GM18951 (cell line): ENCODE results near the gene HHAT.

ENCODE experiments used
- POLR2A ChIP-seq: IDR thresholded peaks from 4 replicates; pipeline ENCODE4 v1.6.1; 2011; ENCODE audit warnings: mild to moderate bottlenecking; ENCODE audit not compliant: insufficient read length, insufficient read depth; ENCODE audit errors: extremely low read depth
- in situ Hi-C: fragments of 300-500 bp; cut with MboI; formaldehyde crosslinking; loops from one replicate; pipeline ENCODE4 v1.12.0; 2022; ENCODE audit warnings: low sequenced_read_pairs, mixed read lengths, inconsistent platforms; ENCODE audit not compliant: unreplicated experiment

Gene HHAT

DNA sequence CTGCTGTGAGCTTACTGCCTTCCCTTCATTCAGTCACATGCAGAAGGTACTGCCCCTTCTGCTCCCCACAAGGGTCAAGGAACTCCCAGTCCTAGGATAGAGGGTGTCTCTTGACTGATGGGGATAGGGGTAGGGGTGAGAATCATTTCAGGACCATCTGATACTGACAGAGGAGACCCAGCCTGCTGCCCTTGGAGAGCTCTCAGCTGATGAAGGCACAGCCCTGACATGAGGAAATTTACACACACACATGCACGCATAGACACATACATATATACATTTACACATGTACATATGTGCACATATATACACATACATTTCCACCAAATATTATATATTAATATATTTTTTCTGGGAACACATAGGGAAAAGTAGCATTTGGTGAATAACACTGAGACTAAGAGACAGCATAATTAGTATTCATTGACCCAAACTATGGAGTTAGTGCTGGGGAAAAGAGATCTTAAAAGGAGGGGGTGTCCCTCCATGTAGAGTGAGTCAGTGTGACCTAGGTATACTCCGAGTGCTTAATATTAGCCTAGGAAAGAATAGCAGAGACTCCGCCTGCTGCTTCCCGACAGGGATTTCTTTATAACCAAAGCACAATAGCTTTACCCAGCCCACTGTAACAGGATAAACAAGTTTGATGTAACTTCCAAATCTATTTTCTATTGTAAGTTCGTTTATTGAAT, 27.6 kb upstream of the HHAT start:
- in situ Hi-C loops, result loop anchor here (10.0 to 25.0 kb wide), 2 partner anchors 146 to 439 kb away; no protein-coding TSS in a partner anchor
- no peak for TF ChIP-seq POLR2A

DNA sequence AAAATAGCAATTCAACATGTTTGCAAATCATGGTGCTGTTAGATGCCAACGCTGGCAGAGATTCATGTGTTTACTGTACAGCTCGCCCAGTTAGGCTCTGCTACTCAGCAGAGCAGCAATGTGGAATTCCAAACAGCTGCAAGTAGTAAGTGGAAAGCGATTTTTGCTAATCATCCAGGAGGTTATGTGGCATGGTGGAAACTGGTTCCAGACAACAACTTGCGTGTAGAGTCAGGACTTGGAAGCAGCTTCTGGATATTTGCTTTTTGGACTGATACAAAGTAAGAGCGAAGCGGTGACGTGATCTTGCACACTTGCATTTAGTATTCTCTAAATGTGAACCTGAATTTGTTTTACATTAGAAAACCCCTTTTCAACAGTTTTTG, 27.1 kb upstream of the HHAT start:
- TF ChIP-seq POLR2A, result no peak
- in situ Hi-C loops, result loop anchor here (10.0 to 25.0 kb wide), 2 partner anchors 147 to 439 kb away; no protein-coding TSS in a partner anchor

DNA sequence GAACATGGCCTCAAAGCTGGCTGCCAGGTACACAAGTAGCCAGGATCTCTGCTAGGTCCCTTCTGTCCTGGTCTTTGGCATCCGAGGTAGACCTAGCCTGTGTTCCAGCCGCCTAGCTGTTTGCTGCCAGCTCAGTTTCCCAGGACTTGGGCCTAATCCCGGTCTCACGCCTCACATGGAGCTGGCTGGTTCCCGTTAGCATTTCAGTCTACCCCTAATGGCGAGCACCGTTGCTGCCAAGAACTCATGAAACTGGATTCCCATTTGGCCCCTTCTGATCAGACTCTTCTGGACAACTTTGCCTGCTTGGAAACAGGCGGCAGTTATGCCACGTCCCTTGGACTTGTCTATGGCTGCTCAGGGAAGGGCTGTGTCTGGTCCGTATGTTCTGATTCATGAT, 26.2 kb upstream of the HHAT start:
- no peak for TF ChIP-seq POLR2A
- in situ Hi-C loops, result loop anchor here (10.0 to 25.0 kb wide), 2 partner anchors 148 to 440 kb away; no protein-coding TSS in a partner anchor

DNA sequence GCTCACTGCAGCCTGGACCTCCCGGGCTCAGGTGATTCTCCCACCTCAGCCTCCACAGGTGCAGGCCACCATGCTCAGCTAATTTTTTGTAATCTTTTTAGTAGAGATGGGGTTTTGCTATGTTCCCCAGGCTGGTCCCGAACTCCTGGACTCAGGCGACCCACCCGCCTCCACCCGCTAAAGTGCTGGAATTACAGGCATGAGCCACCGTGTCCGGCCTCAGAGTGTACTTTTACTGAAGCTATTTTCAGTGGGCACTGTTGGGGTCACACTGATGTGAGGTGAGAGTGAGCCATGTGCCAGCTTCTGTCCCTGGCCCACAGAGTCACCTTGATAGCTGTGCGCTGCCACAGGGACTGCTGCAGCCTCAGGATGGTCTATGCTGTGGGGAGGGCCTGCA, 25.3 kb upstream of the HHAT start:
- TF ChIP-seq POLR2A, result no peak
- in situ Hi-C loops, result loop anchor here (10.0 to 25.0 kb wide), 2 partner anchors 149 to 441 kb away; no protein-coding TSS in a partner anchor

DNA sequence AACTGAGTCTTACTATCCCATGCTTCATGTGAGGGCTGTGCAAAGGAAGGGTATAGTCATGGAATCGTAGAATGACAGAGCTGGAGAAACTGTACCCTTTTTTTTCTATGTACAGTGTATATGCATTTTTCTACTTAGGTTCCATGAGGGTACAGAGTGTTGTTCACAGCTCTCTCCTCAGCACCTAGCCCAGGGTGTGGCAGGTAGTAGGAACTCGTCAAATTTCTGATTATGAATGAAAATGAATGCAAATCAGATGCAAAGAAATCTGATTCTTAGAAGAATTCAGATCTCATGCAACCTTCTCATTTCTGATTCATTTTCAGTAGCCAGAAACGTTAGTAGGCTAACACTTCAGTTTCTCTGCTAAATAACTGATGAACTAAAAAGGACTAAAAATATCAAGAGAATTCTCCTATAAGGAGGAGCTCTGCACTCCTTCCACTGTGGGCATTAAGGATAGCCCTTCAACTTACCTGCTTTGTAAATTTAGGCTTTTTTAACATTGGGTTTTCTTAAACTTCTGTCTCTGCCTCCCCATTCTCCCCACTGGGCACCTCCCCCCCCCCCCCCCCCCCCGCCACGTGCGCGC, 18.0 kb upstream of the HHAT start:
- TF ChIP-seq POLR2A, result no peak
- in situ Hi-C loops, result loop anchor here (25.0 kb wide), 1 partner anchor 448 kb away; no protein-coding TSS in a partner anchor

DNA sequence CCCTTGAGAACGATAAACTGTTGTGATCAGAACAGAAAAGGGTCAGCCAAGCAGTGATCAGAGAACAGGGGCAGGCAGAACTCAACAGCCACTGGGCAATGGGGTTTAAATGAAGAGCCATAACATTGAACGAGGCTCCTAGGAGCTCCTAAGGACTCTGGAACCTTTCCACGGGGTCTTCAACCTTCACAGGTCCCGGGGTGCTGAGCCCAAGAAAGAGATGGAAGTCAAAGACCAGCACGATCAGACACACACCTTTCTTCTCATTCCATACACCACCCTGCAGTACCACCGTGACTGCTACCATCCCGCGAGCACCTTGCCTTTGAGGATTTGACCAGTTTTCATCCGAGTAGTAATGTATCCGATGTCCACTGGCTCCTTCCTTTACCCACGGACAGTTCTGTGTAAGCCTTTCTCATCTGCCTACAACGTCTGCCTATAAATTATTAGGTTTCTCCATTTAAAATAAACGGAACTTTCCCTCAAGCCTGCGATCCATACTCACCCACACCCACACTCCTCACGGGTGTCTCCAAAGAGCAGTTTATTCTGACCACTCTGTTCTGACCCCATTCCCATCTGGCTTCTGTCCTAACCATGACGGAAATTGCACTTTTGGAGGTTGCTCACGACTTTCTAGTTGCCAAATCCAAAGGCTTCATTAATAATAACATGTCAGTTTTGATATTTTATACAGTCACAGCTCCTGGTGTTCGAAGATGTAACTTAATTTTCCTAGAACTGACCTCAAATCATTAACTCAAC, 16.8 kb upstream of the HHAT start:
- TF ChIP-seq POLR2A, result no peak
- in situ Hi-C loops, result loop anchor here (25.0 kb wide), 1 partner anchor 450 kb away; no protein-coding TSS in a partner anchor

DNA sequence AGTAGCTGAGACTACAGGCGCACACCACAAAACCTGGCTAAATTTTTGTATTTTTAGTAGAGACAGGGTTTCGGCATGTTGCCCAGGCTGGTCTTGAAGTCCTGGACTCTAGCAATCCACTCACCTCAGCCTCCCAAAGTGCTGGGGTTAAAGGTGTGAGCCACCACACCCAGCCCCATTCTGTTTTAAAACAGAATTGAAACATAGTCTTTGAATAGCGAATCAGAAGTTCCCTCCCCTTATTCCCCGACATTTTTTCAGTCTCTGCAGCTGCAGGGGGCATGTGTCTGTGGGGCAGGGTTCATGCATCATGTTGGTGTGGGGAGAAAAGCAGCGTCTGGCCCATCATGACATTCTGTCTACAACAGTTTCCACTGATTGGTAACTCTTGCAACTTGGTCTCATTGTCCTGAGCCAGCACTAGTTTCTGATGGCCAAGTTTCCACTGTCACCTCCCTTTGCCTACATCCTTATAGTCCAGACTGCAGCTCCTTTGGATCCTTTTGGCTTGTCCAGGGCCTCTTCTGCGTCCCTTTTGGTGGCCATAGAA, 15.6 kb upstream of the HHAT start:
- in situ Hi-C loops, result loop anchor here (25.0 kb wide), 1 partner anchor 451 kb away; no protein-coding TSS in a partner anchor
- TF ChIP-seq POLR2A, result no peak

DNA sequence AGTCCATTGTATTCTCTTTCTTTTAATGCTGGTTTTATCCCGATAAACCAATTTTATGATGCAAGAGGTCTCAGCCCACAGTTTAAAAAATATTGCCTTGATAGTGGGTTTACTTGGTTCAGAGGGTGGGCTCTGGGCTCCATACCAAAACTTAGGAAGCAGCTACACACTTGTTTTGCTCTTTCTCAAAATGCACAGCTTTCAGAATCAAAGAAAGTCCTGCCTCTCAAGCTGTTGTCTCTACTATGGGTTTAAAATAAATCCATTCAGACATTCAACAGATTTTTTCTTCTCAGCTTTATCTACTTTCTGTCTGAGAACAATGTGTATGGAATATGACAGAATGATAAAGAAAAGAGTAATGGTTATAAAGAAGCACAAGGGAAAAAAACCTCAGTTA, 14.8 kb upstream of the HHAT start:
- TF ChIP-seq POLR2A, result no peak
- in situ Hi-C loops, result loop anchor here (25.0 kb wide), 1 partner anchor 452 kb away; no protein-coding TSS in a partner anchor

DNA sequence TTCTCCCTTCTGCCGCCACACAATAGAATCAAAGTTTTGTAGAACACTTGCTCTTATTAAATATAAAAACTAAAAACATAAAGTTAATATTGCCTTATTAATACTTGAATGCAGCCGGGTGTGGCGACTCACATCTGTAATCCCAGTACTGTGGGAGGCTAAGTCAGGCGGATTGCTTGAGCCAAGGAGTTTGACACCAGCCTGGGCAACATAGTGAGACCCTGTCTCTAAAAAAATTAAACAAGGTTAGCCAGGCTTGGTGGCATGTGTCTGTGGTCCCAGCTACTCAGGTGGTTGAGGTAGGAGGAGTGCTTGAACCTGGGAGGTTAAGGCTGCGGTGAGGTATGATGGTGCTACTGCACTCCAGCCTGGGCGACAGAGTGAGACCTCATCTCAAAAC, 13.2 kb upstream of the HHAT start:
- in situ Hi-C loops, result loop anchor here (25.0 kb wide), 1 partner anchor 453 kb away; no protein-coding TSS in a partner anchor
- no peak for TF ChIP-seq POLR2A

DNA sequence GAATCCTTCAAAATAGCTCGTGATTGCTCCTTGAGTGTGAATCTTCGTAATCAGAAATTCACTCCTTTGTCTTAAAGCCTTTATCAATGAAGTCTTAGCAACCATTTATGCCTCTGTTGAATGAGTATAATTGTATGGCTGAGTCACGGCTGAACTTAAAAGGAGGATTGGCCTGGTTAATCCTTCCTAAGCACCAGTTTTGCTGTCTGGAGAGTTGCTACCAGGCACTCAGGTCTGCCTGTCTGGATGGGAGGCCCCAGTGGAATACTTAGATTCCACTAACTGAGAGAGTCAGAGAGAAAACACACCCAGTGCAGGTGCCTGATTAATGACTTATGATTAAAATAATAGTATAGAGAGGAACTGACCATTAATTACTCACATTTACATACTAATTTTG, 7.6 kb upstream of the HHAT start:
- in situ Hi-C loops, result loop anchor here (25.0 kb wide), 1 partner anchor 459 kb away; no protein-coding TSS in a partner anchor
- TF ChIP-seq POLR2A, result no peak

DNA sequence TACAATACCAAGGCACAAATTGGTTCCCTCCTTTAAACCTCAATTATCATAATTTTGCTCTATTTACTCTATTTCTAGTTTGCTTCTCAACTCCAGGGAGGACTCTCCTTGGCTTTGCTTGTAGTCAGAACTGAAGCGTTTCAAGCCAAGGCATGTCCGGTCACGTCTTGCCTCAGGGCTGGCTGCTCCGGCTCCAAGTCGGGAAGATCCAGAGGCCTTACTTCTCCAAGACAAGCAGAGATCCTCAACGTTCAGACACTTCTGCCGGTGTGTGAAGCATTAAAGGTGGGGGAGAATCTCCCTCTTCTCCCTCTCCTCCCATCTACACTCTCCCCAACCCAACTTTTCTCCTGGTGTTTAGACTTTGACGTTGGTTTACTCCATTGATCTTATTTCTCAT, 7.2 kb upstream of the HHAT start:
- in situ Hi-C loops, result loop anchor here (25.0 kb wide), 1 partner anchor 459 kb away; no protein-coding TSS in a partner anchor
- no peak for TF ChIP-seq POLR2A

DNA sequence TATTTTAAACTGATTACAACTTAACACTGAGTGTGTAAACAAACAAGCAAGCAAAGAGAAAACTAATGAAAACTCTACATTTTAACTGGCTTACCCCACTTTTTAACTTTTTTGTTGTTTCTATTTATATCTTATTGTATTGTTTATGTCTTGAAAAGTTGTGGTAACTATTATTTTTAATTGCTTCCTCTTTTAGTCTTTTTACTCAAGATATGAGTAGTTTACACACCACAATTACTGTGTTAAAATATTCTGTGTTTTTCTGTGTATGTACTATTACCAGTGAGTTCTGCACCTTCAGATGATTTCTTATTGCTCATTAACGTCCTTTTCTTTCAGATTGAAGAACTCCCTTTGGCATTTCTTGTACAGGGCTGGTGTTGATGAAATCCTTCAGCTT, 4.7 kb upstream of the HHAT start:
- no peak for TF ChIP-seq POLR2A
- in situ Hi-C loops, result loop anchor here (25.0 kb wide), 1 partner anchor 462 kb away; no protein-coding TSS in a partner anchor
